WTC11 (cell line): ENCODE measurements around the gene ABCC9.

Source experiments
- E2F4 ChIP-seq: sonication (generic); formaldehyde crosslinking; IDR thresholded peaks from 2 replicates; pipeline ENCODE4 v1.8.1; 2022; ENCODE audit warnings: low read depth, mild to moderate bottlenecking, moderate library complexity, missing genetic modification reagents, borderline replicate concordance
- FOXP1 ChIP-seq: sonication (generic); formaldehyde crosslinking; IDR thresholded peaks from 2 replicates; pipeline ENCODE4 v1.8.0; 2022; ENCODE audit warnings: missing genetic modification reagents, mild to moderate bottlenecking, moderate library complexity, borderline replicate concordance
- IRF2 ChIP-seq: sonication (generic); formaldehyde crosslinking; IDR thresholded peaks from 2 replicates; pipeline ENCODE4 v1.8.0; 2022; ENCODE audit warnings: low read depth, missing genetic modification reagents, borderline replicate concordance
- JUN ChIP-seq: sonication (generic); formaldehyde crosslinking; IDR thresholded peaks from 2 replicates; pipeline ENCODE4 v1.8.0; 2023; ENCODE audit warnings: mild to moderate bottlenecking, missing genetic modification reagents
- NFATC4 ChIP-seq: fragments of 250-450 bp; sonication (Bioruptor Pico); IDR thresholded peaks from 2 replicates; pipeline ENCODE4 v1.9.0; 2021; ENCODE audit warnings: mild to moderate bottlenecking
- NR3C1 ChIP-seq: sonication (generic); formaldehyde crosslinking; conservative IDR thresholded peaks from 2 replicates; pipeline ENCODE4 v1.8.1; 2023; ENCODE audit warnings: low read depth, mild to moderate bottlenecking, missing genetic modification reagents
- PREB ChIP-seq: sonication (generic); formaldehyde crosslinking; IDR thresholded peaks from 2 replicates; pipeline ENCODE4 v1.8.1; 2022; ENCODE audit warnings: mild to moderate bottlenecking, missing genetic modification reagents, moderate library complexity, borderline replicate concordance
- USF1 ChIP-seq: sonication (generic); formaldehyde crosslinking; IDR thresholded peaks from 2 replicates; pipeline ENCODE4 v1.8.0; 2022; ENCODE audit warnings: mild to moderate bottlenecking, missing genetic modification reagents
- USF2 ChIP-seq: sonication (generic); formaldehyde crosslinking; IDR thresholded peaks from 2 replicates; pipeline ENCODE4 v1.8.1; 2023; ENCODE audit warnings: mild to moderate bottlenecking, missing genetic modification reagents, moderate library complexity
- ZNF512 ChIP-seq: sonication (generic); formaldehyde crosslinking; IDR thresholded peaks from 2 replicates; pipeline ENCODE4 v1.8.1; 2022; ENCODE audit warnings: missing genetic modification reagents, borderline replicate concordance
- TF ChIP-seq, protein P1 (sequence below): fragments of 200-600 bp; IDR thresholded peaks from 2 replicates; pipeline ENCODE4 v1.8.0; 2022; ENCODE audit warnings: antibody characterized with exemption
- TF ChIP-seq, protein P2 (sequence below): sonication (generic); formaldehyde crosslinking; IDR thresholded peaks from 2 replicates; pipeline ENCODE4 v1.8.1; 2023; ENCODE audit warnings: mild to moderate bottlenecking, missing genetic modification reagents

DNA sequence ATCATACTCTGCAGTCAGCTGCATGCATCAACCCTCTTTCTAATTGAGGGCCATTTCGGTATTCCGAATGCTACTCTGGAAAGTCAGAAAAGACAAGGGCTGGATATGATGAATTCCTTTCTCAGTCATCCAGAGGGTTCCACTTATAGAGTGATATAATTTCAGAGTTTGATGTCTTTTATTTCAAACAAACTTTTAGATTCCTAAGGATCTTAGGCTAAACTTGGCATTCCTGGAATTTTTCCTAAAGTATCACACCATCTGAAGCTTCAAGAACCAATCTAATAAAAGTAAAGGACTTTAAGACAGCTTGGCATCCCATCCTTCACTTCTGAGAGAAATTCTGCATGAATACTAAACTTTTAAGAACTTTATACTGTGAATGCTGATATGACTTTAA lies 97.4 kb downstream of the ABCC9 start:
- no peak for TF ChIP-seq PREB (CRISPR knock-in tag)
- TF ChIP-seq, protein P1, sequence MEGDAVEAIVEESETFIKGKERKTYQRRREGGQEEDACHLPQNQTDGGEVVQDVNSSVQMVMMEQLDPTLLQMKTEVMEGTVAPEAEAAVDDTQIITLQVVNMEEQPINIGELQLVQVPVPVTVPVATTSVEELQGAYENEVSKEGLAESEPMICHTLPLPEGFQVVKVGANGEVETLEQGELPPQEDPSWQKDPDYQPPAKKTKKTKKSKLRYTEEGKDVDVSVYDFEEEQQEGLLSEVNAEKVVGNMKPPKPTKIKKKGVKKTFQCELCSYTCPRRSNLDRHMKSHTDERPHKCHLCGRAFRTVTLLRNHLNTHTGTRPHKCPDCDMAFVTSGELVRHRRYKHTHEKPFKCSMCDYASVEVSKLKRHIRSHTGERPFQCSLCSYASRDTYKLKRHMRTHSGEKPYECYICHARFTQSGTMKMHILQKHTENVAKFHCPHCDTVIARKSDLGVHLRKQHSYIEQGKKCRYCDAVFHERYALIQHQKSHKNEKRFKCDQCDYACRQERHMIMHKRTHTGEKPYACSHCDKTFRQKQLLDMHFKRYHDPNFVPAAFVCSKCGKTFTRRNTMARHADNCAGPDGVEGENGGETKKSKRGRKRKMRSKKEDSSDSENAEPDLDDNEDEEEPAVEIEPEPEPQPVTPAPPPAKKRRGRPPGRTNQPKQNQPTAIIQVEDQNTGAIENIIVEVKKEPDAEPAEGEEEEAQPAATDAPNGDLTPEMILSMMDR, result no peak
- no peak for TF ChIP-seq E2F4 (CRISPR knock-in tag)
- no peak for TF ChIP-seq JUN
- no peak for TF ChIP-seq FOXP1 (CRISPR knock-in tag)
- no peak for TF ChIP-seq IRF2 (CRISPR knock-in tag)
- no peak for TF ChIP-seq USF2 (CRISPR knock-in tag)
- TF ChIP-seq NR3C1 (CRISPR knock-in tag), result no peak
- no peak for TF ChIP-seq USF1 (CRISPR knock-in tag)
- no peak for TF ChIP-seq NFATC4
- TF ChIP-seq, protein P2, sequence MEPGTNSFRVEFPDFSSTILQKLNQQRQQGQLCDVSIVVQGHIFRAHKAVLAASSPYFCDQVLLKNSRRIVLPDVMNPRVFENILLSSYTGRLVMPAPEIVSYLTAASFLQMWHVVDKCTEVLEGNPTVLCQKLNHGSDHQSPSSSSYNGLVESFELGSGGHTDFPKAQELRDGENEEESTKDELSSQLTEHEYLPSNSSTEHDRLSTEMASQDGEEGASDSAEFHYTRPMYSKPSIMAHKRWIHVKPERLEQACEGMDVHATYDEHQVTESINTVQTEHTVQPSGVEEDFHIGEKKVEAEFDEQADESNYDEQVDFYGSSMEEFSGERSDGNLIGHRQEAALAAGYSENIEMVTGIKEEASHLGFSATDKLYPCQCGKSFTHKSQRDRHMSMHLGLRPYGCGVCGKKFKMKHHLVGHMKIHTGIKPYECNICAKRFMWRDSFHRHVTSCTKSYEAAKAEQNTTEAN, result no peak
- no peak for TF ChIP-seq ZNF512
